HG03064 (cell line): ENCODE results near the gene OXLD1.

ENCODE experiments used
- ATAC-seq: cut with Tn5 transposase; IDR thresholded peaks from one replicate; pipeline ENCODE4 v1.9.1; 2021; ENCODE audit warnings: low read depth; ENCODE audit not compliant: unreplicated experiment

Gene OXLD1

GRCh38 chr17:81666342-81667191, at the start of gene OXLD1, which contains the start of gene CCDC137:
Gene OXLD1 (minus strand): TSS chr17:81666605. CDS start chr17:81666577, 28 bp downstream.
Gene CCDC137 (plus strand): TSS chr17:81666737. CDS start chr17:81666767, 30 bp downstream.
- ATAC-seq: peak; percentile 85

- ATAC-seq: no peak
These were observed 48.9 kb upstream of the OXLD1 start for GRCh38 chr17:81715107-81715871.

- ATAC-seq: no peak
These were observed 48.2 kb upstream of the OXLD1 start for GRCh38 chr17:81714412-81715106.

- no peak for ATAC-seq
These were observed 47.4 kb upstream of the OXLD1 start for GRCh38 chr17:81713556-81714411.

- no peak for ATAC-seq
These were observed 46.7 kb upstream of the OXLD1 start for GRCh38 chr17:81713004-81713555.

GRCh38 chr17:81712468-81713003, 46.1 kb upstream of the OXLD1 start:
- no peak for ATAC-seq

- ATAC-seq: peak; percentile 49
These were observed 45.5 kb upstream of the OXLD1 start, which contains the start of gene SLC25A10 for GRCh38 chr17:81711814-81712467. Gene SLC25A10 (plus strand): TSS chr17:81712284. CDS start chr17:81712427, 143 bp downstream.

GRCh38 chr17:81710514-81711308, 44.3 kb upstream of the OXLD1 start:
- no peak for ATAC-seq

GRCh38 chr17:81708739-81709185, 42.4 kb upstream of the OXLD1 start:
- ATAC-seq: no peak

- no peak for ATAC-seq
These were observed 41.6 kb upstream of the OXLD1 start for GRCh38 chr17:81707725-81708646.

- ATAC-seq: no peak
These were observed 40.6 kb upstream of the OXLD1 start for GRCh38 chr17:81706757-81707624.

GRCh38 chr17:81706232-81706611, 39.8 kb upstream of the OXLD1 start:
- ATAC-seq: no peak

- ATAC-seq: no peak
These were observed 39.3 kb upstream of the OXLD1 start for GRCh38 chr17:81705518-81706231.

- no peak for ATAC-seq
These were observed 37.6 kb upstream of the OXLD1 start for GRCh38 chr17:81703747-81704654.
